GM10266 (cell line): ENCODE measurements around the gene GTF2IRD1.

Experiments used
- DNase-seq: peaks from one replicate; pipeline ENCODE4 v3.0.0; 2012; ENCODE audit errors: extremely low spot score
- TF ChIP-seq, protein P1 (sequence below): IDR thresholded peaks from 2 replicates; pipeline ENCODE4 v1.5.1; 2012; ENCODE audit warnings: mild to moderate bottlenecking, low read depth; ENCODE audit not compliant: control insufficient read depth, insufficient read depth; ENCODE audit errors: missing control alignments

The GTF2IRD1 gene

DNA sequence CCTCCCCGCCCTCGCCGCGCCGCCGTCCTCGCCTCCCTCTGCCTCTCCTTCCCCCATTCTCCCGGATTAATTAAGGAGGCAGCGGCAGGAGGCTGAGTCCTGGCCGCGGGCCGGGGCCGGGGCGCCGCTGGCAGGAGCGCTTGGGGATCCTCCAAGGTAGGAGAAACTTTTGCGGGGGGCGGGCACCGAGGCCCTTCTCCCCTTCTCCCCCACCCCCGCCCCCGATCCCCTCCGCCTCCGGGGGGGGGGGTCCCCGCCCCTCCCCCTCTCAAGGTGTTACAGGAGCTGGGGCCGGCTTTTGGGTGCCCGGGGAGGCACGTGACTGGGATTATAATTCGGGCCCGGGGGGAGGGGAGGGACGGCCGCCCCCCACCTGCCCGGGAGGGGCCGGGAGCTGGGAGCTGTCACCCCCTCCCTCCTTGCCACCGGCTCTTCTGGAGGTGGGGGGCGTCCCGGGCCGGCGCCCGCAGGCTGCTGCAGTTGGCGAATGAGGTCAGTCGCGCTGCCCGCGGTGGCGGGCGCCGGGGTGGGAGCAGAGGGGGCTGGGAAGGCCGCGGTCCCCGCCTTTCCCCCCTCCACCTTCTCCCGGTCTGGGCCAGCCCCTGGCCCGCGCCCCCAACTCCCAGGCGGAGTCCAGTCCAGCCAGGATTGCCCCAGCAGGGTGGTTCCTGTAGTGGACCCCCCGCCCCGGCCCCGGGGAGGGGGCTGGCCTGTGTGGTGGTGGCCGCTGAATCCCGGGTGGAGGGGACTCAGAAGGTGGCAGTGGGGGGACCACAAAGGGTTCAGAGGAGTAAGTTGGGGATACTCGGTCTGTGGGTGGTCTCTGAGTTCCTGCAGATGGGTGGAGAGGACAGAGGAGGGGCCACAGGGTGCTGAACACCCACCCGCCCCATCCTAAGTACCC is 567 bp downstream of the GTF2IRD1 start:
- TF ChIP-seq, protein P1, sequence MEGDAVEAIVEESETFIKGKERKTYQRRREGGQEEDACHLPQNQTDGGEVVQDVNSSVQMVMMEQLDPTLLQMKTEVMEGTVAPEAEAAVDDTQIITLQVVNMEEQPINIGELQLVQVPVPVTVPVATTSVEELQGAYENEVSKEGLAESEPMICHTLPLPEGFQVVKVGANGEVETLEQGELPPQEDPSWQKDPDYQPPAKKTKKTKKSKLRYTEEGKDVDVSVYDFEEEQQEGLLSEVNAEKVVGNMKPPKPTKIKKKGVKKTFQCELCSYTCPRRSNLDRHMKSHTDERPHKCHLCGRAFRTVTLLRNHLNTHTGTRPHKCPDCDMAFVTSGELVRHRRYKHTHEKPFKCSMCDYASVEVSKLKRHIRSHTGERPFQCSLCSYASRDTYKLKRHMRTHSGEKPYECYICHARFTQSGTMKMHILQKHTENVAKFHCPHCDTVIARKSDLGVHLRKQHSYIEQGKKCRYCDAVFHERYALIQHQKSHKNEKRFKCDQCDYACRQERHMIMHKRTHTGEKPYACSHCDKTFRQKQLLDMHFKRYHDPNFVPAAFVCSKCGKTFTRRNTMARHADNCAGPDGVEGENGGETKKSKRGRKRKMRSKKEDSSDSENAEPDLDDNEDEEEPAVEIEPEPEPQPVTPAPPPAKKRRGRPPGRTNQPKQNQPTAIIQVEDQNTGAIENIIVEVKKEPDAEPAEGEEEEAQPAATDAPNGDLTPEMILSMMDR: no peak
- no peak for DNase-seq

DNA sequence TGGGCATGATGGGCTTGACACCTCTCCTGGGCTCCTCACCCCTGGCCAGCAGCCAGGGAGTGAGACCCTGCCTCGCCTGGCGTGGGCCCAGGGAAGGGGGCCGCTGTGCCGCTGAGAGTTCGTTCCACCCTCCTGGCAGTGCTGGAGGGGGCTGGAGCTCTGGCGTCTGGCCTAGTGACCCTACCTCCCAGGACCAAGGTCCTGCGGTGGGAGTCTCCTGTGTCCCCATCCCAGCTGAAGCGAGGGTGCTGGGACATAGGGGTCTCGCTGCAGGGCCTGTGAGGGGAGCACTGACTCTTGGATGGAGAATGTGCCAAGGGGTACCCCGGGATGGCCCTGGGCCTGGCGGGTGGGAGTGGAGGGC is 1.2 kb downstream of the GTF2IRD1 start:
- TF ChIP-seq, protein P1: no peak
- DNase-seq: no peak

DNA sequence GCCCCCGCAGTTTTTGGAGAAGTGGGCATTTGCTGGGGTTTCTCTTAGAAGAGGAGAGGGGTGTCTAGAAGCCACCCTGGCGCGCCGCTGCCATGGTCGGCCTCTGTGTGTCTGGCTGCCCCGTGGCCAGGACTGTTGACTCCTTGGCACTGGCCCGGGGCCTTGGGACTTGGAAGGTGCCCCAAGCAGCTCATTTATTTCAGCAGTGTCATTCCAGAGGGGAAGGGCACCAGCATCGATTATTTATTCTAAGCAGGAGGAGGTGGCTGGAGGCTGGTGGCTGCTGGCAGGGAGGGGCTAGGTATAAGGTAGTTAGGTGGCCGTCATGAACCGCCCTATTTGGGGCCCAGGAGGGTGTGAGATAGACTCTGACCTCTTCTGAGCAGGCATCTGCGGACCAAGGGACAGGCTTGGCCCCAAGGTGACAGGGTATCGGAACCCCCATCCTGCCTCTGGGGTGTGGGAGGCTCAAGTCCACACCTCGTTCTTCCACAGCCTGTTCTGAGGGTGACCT is 1.6 kb downstream of the GTF2IRD1 start:
- TF ChIP-seq, protein P1: no peak
- DNase-seq: no peak

DNA sequence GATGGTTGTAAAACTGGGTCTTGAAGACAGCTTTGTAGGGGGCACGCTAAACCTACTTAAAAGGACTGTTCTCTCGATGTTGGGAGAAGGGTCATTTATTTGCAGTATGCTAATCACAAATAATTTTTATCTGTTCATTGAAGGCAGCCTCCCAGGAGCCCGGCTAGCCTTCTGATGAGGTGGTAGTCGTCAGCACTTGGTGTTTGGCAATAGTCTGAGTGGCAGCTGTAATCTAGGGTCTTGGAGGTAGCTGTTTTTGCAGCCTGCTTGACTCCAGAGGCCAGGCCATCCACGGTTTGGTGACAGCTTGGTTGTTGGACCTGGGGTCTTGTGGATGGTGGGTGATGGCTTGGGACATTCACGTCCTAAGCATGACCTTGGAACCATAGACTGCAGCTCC is 2.2 kb downstream of the GTF2IRD1 start:
- TF ChIP-seq, protein P1: no peak
- DNase-seq: no peak

DNA sequence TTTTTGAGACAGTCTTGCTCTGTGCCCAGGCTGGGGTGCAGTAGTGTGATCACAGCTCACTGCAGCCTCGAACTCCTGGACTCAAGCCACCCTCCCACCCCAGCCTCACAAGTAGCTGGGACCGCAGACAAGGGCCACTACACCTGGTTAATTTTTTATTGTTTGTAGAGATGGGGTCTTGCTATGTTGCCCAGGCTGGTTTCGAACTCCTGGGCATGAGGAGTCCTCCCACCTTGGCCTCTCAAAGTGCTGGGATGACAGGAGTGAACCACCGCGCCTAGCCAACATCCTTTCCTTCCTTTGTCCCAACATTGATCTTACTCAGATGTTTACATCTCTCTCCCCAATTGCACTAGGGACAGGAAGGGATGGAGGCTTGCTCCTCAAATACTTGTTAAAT is 3.3 kb downstream of the GTF2IRD1 start:
- DNase-seq: no peak

DNA sequence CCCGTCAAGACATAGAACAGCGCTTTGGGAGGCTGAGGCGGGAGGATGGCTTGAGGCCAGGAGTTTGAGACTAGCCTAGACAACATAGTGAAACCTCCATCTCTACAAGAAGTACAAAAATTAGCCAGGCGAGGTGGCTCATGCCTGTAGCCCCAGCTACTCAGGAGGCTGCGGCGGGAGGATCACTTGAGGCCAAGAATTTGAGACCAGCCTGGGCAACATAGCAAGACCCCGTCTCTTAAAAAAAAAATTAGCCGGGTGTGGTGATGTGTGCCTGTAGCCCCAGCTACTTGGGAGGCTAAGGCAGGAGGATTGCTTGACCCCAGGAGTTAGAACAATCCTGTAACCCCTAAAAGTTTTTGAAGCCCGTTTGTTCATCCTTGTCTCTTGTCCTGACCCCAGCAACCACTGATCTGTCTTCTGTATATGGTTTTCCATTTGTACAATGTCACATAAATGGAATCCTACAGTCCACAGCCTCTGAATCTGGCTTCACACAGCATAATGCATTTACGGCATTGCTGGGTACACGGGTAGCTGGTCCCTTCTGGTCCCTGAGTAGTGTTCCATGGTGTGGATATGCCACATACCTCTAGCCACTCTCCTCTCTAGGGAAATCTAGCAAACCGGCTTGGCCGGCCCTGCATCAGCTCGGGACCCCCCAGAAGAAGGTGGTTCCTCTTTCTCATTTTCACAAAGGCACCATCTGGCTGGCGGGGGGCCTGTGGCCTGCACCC is 8.4 kb downstream of the GTF2IRD1 start:
- TF ChIP-seq, protein P1: no peak
- DNase-seq: no peak

More for the DNA sequence above, 3.3 kb downstream of the GTF2IRD1 start:
- TF ChIP-seq, protein P1: no peak
